A673 (cell line): ENCODE results near the gene SRM. TPM values are rescaled to one million over a fixed set of nuclear protein-coding genes. Genes with fewer than 3 reads are reported as not detected.
"Not testable (repeated sequence)": the region's sequence is repeated elsewhere in the genome, so short reads cannot be mapped to it uniquely, and the experiment has no call there.

Experiments
- BruUV-seq: library from RNA; stranded (reverse); fragments of 400-500 nt; replicated peaks from 2 replicates; lab custom pipeline; 2021; lab: Mats Ljungman, UMichigan
- CTCF ChIA-PET: fragments of 300-600 bp; sonication (Branson Sonifier 250); formaldehyde crosslinking; loops from one replicate; lab custom pipeline; 2022; ENCODE audit warnings: antibody characterized with exemption; lab: Charles Lee
- POLR2A ChIA-PET: fragments of 300-600 bp; sonication (Branson Sonifier 250); formaldehyde crosslinking; loops from one replicate; lab custom pipeline; 2022; ENCODE audit warnings: antibody characterized with exemption; ENCODE audit not compliant: low non-redundant PET; lab: Charles Lee
- DNase-seq: peaks from one replicate; pipeline ENCODE4 v3.0.0-alpha.2; 2015; ENCODE audit warnings: low spot score
- H3K27ac ChIP-seq: fragments of 200-600 bp; sonication (generic); 2 replicates; pipeline ENCODE4 v1.5.1; 2016; ENCODE audit warnings: mixed run types, low read depth, mild to moderate bottlenecking, mixed read lengths, antibody characterized with exemption, low read length; ENCODE audit not compliant: poor library complexity, severe bottlenecking
- H3K27me3 ChIP-seq: fragments of 200-600 bp; sonication (generic); replicated peaks from 2 replicates; pipeline ENCODE4 v1.6.1; 2017; ENCODE audit warnings: mixed run types, low read depth, mild to moderate bottlenecking, mixed read lengths, antibody characterized with exemption, low read length; ENCODE audit not compliant: insufficient read depth, poor library complexity
- H3K36me3 ChIP-seq: fragments of 200-600 bp; sonication (generic); 2 replicates; pipeline ENCODE4 v1.6.1; 2016; ENCODE audit warnings: mixed run types, mild to moderate bottlenecking, mixed read lengths, antibody characterized with exemption, low read length; ENCODE audit not compliant: insufficient read depth, poor library complexity, severe bottlenecking
- H3K4me1 ChIP-seq: fragments of 200-600 bp; sonication (generic); 2 replicates; pipeline ENCODE4 v1.6.1; 2017; ENCODE audit warnings: mixed run types, mild to moderate bottlenecking, mixed read lengths, antibody characterized with exemption, low read length; ENCODE audit not compliant: insufficient read depth, poor library complexity, severe bottlenecking
- H3K4me3 ChIP-seq: fragments of 200-600 bp; sonication (generic); 2 replicates; pipeline ENCODE4 v1.5.1; 2016; ENCODE audit warnings: low read depth, mixed run types, mild to moderate bottlenecking, mixed read lengths, low read length; ENCODE audit not compliant: poor library complexity, severe bottlenecking
- H3K9me3 ChIP-seq: fragments of 200-600 bp; sonication (generic); 2 replicates; pipeline ENCODE4 v1.6.1; 2016; ENCODE audit warnings: mixed run types, low read depth, mild to moderate bottlenecking, mixed read lengths, antibody characterized with exemption, low read length; ENCODE audit not compliant: poor library complexity, severe bottlenecking
- CTCF ChIP-seq: fragments of 300-800, 200-600 bp; sonication (generic); conservative IDR thresholded peaks from 2 replicates; pipeline ENCODE4 v1.5.1; 2017; ENCODE audit warnings: low read depth, mild to moderate bottlenecking, antibody characterized with exemption, low read length, moderate library complexity, mixed read lengths
- EZH2 ChIP-seq: fragments of 200-600 bp; sonication (generic); IDR thresholded peaks from 2 replicates; pipeline ENCODE4 v1.6.1; 2017; ENCODE audit warnings: borderline replicate concordance, low read depth, mild to moderate bottlenecking, mixed read lengths, antibody characterized with exemption, low read length; ENCODE audit not compliant: poor library complexity, severe bottlenecking
- intact Hi-C: fragments of 100-400 bp; cut with micrococcal nuclease; formaldehyde crosslinking; loops from one replicate; pipeline ENCODE4 v1.10.0; 2022; ENCODE audit not compliant: unreplicated experiment
- total RNA-seq: library from RNA; stranded (reverse); gene quantifications from 2 replicates; pipeline ENCODE4 v1.2.3, GENCODE V29; 2021

Gene SRM
- total RNA-seq, 1 experiment from 2014 or later = 206 TPM

- H3K36me3 ChIP-seq = no peaks in the 10 kb centered on the region
- no peak overlapping the region for H3K4me3 ChIP-seq
- no peaks in the 10 kb centered on the region for H3K4me1 ChIP-seq
- intact Hi-C loops = no loop called here
- no peaks in the 10 kb centered on the region for H3K9me3 ChIP-seq
- ChIA-PET CTCF (interaction anchor here (0.7 kb wide), 1 partner anchor 87 kb away, joined by 3 read pairs; no protein-coding TSS in a partner anchor), POLR2A (no interaction called here)
- no TSS peak for BruUV-seq
- no peak overlapping the region for H3K27ac ChIP-seq
- no peaks in the 10 kb centered on the region for H3K27me3 ChIP-seq
- no peak for TF ChIP-seq CTCF
- no peak for TF ChIP-seq EZH2
- no peak for DNase-seq
These were observed 17.8 kb downstream of the SRM start for GRCh38 chr1:11042065-11042464.

GRCh38 chr1:11041048-11041447 is 18.8 kb downstream of the SRM start:
- no TSS peak for BruUV-seq
- no peak for DNase-seq
- H3K36me3 ChIP-seq = no peaks in the 10 kb centered on the region
- ChIA-PET CTCF (no interaction called here), POLR2A (no interaction called here)
- no peaks in the 10 kb centered on the region for H3K27me3 ChIP-seq
- no peak overlapping the region for H3K4me3 ChIP-seq
- H3K27ac ChIP-seq = no peak overlapping the region
- no peaks in the 10 kb centered on the region for H3K4me1 ChIP-seq
- no peak for TF ChIP-seq CTCF
- no peak for TF ChIP-seq EZH2
- intact Hi-C loops = no loop called here
- H3K9me3 ChIP-seq = no peaks in the 10 kb centered on the region

- H3K4me3 ChIP-seq, POLR2A ChIA-PET, H3K36me3 ChIP-seq, CTCF ChIA-PET, H3K9me3 ChIP-seq, H3K4me1 ChIP-seq, H3K27ac ChIP-seq, DNase-seq, H3K27me3 ChIP-seq, intact Hi-C loops, BruUV-seq: not testable (repeated sequence)
These were observed 19.8 kb downstream of the SRM start for GRCh38 chr1:11040105-11040429.

GRCh38 chr1:11039351-11040104 is 20.3 kb downstream of the SRM start:
- no TSS peak for BruUV-seq
- no peak overlapping the region for H3K4me3 ChIP-seq
- no peaks in the 10 kb centered on the region for H3K9me3 ChIP-seq
- intact Hi-C loops = no loop called here
- H3K4me1 ChIP-seq = no peaks in the 10 kb centered on the region
- POLR2A ChIA-PET = no interaction called here
- DNase-seq = no peak
- H3K27me3 ChIP-seq = no peaks in the 10 kb centered on the region
- H3K27ac ChIP-seq = no peak overlapping the region
- CTCF ChIA-PET = no interaction called here
- TF ChIP-seq EZH2 (no peak), CTCF (no peak)
- no peaks in the 10 kb centered on the region for H3K36me3 ChIP-seq
